Fibroblast of lung (primary cell): Measurements from ENCODE around the gene IBA57. TPM values are rescaled to one million over a fixed set of nuclear protein-coding genes. Genes with fewer than 3 reads are reported as not detected.

ENCODE experiments used
- DNase-seq, 2 donors: peaks; one replicate each; pipeline versions ENCODE4 v3.0.0 to v3.0.0-alpha.2; 2010; ENCODE audit warnings: low read depth in 2 of 2
- H2AFZ ChIP-seq: 2 replicates; pipeline ENCODE4 v1.5.1; 2012; ENCODE audit warnings: low read length, control low read depth, inconsistent platforms
- H3K27ac ChIP-seq: 2 replicates; pipeline ENCODE4 v1.5.1; 2011; ENCODE audit warnings: low read length, control low read depth; ENCODE audit not compliant: insufficient read depth
- H3K27me3 ChIP-seq: 2 replicates; pipeline ENCODE4 v1.5.1; 2011; ENCODE audit warnings: mild to moderate bottlenecking, low read length; ENCODE audit not compliant: control insufficient read depth, insufficient read depth
- H3K36me3 ChIP-seq: 2 replicates; pipeline ENCODE4 v1.5.1; 2011; ENCODE audit warnings: low read length; ENCODE audit not compliant: control insufficient read depth, insufficient read depth
- H3K4me1 ChIP-seq: 2 replicates; pipeline ENCODE4 v1.5.1; 2011; ENCODE audit warnings: low read length; ENCODE audit not compliant: control insufficient read depth, insufficient read depth; ENCODE audit errors: extremely low read depth
- H3K4me2 ChIP-seq: 2 replicates; pipeline ENCODE4 v1.5.1; 2011; ENCODE audit warnings: low read length, control low read depth; ENCODE audit not compliant: insufficient read depth; ENCODE audit errors: extremely low read depth
- H3K4me3 ChIP-seq, 4 experiments: fragments of 200-600 bp in 1 of 4; sonication (generic) in 1 of 4; replicated peaks in 1 of 4; 2 replicates each; pipeline ENCODE4 v1.5.1; 2011 to 2016; ENCODE audit warnings: low read length in 4 of 4, low read depth in 3 of 4, mild to moderate bottlenecking in 3 of 4, control low read depth in 2 of 4, inconsistent platforms in 1 of 4, mixed read lengths in 1 of 4; ENCODE audit not compliant: insufficient read depth in 1 of 4; ENCODE audit errors: control extremely low read depth in 1 of 4
- H3K79me2 ChIP-seq: 2 replicates; pipeline ENCODE4 v1.5.1; 2012; ENCODE audit warnings: mild to moderate bottlenecking, low read length, inconsistent platforms; ENCODE audit not compliant: control insufficient read depth, insufficient read depth
- H3K9ac ChIP-seq: 2 replicates; pipeline ENCODE4 v1.5.1; 2011; ENCODE audit warnings: mild to moderate bottlenecking, low read length, control low read depth; ENCODE audit not compliant: insufficient read depth
- H3K9me3 ChIP-seq: 2 replicates; pipeline ENCODE4 v1.5.1; 2012; ENCODE audit warnings: low read depth, low read length; ENCODE audit not compliant: control insufficient read depth, insufficient read depth
- H4K20me1 ChIP-seq: 2 replicates; pipeline ENCODE4 v1.5.1; 2011; ENCODE audit warnings: low read length; ENCODE audit not compliant: control insufficient read depth, insufficient read depth; ENCODE audit errors: extremely low read depth
- EZH2 ChIP-seq: IDR thresholded peaks from 2 replicates; pipeline ENCODE4 v1.5.1; 2012; ENCODE audit warnings: low read length, control low read depth, mild to moderate bottlenecking; ENCODE audit errors: missing control alignments
- polyA plus RNA-seq, 2 donors: library from polyadenylated mRNA; depleted of rRNA in 1 of 2; stranded (reverse) in 1 of 2; unstranded in 1 of 2; fragments of >200 nt; gene quantifications; 2 replicates each; pipeline ENCODE4 v1.2.1, GENCODE V29; 2011 to 2012; ENCODE audit warnings: missing spikeins in 1 of 2
- total RNA-seq: library from RNA; depleted of rRNA; stranded (reverse); fragments of >200 nt; gene quantifications from 2 replicates; pipeline ENCODE4 v1.2.1, GENCODE V29; 2014
- TF ChIP-seq, protein P1 (sequence below), 2 donors: IDR thresholded peaks in 1 of 2; conservative IDR thresholded peaks in 1 of 2; 1 replicate in 1 of 2; 2 replicates in 1 of 2; pipeline ENCODE4 v1.5.1; 2011 to 2012; ENCODE audit warnings: low read length in 2 of 2, control low read depth in 1 of 2, inconsistent platforms in 1 of 2, low read depth in 1 of 2, mild to moderate bottlenecking in 1 of 2

Gene IBA57
- total and polyA plus RNA-seq, 2 donors (not counting 1 experiment from before 2014, with no cell fraction given), result 1.4 to 3.8 TPM

- Histone ChIP-seq H3K9ac (no peak overlapping the region), H3K27me3 (no peaks in the 10 kb centered on the region), H3K4me1 (no peaks in the 10 kb centered on the region), H4K20me1 (no peaks in the 10 kb centered on the region), H3K9me3 (no peaks in the 10 kb centered on the region), H3K79me2 (no peaks in the 10 kb centered on the region), H3K4me3 (no peak overlapping the region), H3K4me2 (no peak overlapping the region), H2AFZ (no peak overlapping the region), H3K27ac (no peak overlapping the region), H3K36me3 (no peaks in the 10 kb centered on the region)
- DNase-seq, result no peak
- TF ChIP-seq, protein P1, sequence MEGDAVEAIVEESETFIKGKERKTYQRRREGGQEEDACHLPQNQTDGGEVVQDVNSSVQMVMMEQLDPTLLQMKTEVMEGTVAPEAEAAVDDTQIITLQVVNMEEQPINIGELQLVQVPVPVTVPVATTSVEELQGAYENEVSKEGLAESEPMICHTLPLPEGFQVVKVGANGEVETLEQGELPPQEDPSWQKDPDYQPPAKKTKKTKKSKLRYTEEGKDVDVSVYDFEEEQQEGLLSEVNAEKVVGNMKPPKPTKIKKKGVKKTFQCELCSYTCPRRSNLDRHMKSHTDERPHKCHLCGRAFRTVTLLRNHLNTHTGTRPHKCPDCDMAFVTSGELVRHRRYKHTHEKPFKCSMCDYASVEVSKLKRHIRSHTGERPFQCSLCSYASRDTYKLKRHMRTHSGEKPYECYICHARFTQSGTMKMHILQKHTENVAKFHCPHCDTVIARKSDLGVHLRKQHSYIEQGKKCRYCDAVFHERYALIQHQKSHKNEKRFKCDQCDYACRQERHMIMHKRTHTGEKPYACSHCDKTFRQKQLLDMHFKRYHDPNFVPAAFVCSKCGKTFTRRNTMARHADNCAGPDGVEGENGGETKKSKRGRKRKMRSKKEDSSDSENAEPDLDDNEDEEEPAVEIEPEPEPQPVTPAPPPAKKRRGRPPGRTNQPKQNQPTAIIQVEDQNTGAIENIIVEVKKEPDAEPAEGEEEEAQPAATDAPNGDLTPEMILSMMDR (conservative IDR thresholded peaks at IDR 0.05 in 1 of 2, IDR thresholded peaks at IDR 0.05 in 1 of 2; ENCODE audit: low read depth in 1 of 2, low read length in 2 of 2), result no peak
- no peak for TF ChIP-seq EZH2
These were observed 44.1 kb downstream of the IBA57 start for GRCh38 chr1:228209657-228210056.

- Histone ChIP-seq H3K36me3 (no peaks in the 10 kb centered on the region), H3K4me2 (no peak overlapping the region), H3K9ac (no peak overlapping the region), H3K27ac (no peak overlapping the region), H3K9me3 (no peaks in the 10 kb centered on the region), H3K4me1 (no peaks in the 10 kb centered on the region), H3K79me2 (no peaks in the 10 kb centered on the region), H4K20me1 (no peaks in the 10 kb centered on the region), H3K4me3 (no peak overlapping the region), H3K27me3 (no peaks in the 10 kb centered on the region), H2AFZ (no peak overlapping the region)
- no peak for DNase-seq
- TF ChIP-seq, protein P1 (conservative IDR thresholded peaks at IDR 0.05 in 1 of 2, IDR thresholded peaks at IDR 0.05 in 1 of 2; ENCODE audit: low read depth in 1 of 2, low read length in 2 of 2), result no peak
- no peak for TF ChIP-seq EZH2
These were observed 44.6 kb downstream of the IBA57 start for GRCh38 chr1:228210076-228210651.

- Histone ChIP-seq H3K27ac (no peak overlapping the region), H3K9ac (no peak overlapping the region), H3K27me3 (no peaks in the 10 kb centered on the region), H3K36me3 (no peaks in the 10 kb centered on the region), H3K9me3 (no peaks in the 10 kb centered on the region), H4K20me1 (no peaks in the 10 kb centered on the region), H3K4me2 (no peak overlapping the region), H3K79me2 (no peaks in the 10 kb centered on the region), H3K4me3 (no peak overlapping the region), H3K4me1 (no peaks in the 10 kb centered on the region), H2AFZ (no peak overlapping the region)
- no peak for DNase-seq
- TF ChIP-seq EZH2, result no peak
- TF ChIP-seq, protein P1 (conservative IDR thresholded peaks at IDR 0.05 in 1 of 2, IDR thresholded peaks at IDR 0.05 in 1 of 2; ENCODE audit: low read depth in 1 of 2, low read length in 2 of 2), result no peak
These were observed 45.3 kb downstream of the IBA57 start for GRCh38 chr1:228210712-228211530.
